Activated effector memory CD4-positive, alpha-beta T cell treated with Interleukin-2 at 50 U/mL for 16 hours (primary cell): Measurements from ENCODE around the gene FOXO6.
A peak's percentile ranks its signal among the peaks of the same experiment; 100 is the strongest.

Experiments used
- DNase-seq: peaks from one replicate; pipeline ENCODE4 v3.0.0-alpha.2; 2020

The FOXO6 gene

DNA sequence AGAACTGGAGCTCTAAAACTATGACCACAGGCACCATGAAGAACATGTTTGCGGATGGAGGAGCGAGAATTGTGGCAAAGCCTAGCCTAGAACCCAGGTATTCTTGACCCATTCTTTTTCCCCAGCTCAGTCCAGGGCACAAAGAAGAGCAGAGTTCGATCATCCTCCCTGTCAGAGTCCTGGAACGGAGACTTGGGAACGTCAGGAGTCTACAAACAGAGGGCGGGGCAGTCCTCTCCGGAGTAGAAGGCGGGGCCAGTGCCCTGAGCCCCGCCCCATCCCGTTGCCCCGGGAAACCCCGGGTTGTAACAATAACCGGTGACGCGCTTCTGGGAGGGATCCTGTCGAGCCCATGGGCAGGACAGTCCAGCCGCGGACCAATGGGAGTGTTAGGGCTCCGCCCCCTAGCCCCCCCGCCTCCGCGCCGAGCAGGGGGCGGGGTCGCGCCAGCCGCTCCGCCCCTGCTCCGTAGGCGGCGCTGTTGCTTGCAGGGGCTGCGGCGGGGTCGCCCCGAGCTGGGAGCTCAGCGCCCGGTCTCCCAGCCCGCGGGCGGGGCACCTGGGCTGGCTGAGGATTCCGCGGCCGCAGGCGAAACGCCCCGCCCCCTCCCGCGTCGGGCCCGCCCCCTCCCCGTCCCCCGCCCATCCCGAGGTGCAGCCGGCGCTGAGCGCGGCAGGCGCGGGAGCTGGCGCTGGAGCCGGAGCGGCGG is at the start of gene FOXO6:
FOXO6 (plus strand) TSS at position 649 of the 709 bp plus-strand sequence.
- peak; percentile 87 for DNase-seq

- no peak for DNase-seq
Observed at GRCh38 chr1:41312991-41313645, 48.1 kb upstream of the FOXO6 start.

GRCh38 chr1:41313661-41314131 is 47.5 kb upstream of the FOXO6 start:
- no peak for DNase-seq

GRCh38 chr1:41314376-41315145 is 46.7 kb upstream of the FOXO6 start:
- DNase-seq = no peak

DNA sequence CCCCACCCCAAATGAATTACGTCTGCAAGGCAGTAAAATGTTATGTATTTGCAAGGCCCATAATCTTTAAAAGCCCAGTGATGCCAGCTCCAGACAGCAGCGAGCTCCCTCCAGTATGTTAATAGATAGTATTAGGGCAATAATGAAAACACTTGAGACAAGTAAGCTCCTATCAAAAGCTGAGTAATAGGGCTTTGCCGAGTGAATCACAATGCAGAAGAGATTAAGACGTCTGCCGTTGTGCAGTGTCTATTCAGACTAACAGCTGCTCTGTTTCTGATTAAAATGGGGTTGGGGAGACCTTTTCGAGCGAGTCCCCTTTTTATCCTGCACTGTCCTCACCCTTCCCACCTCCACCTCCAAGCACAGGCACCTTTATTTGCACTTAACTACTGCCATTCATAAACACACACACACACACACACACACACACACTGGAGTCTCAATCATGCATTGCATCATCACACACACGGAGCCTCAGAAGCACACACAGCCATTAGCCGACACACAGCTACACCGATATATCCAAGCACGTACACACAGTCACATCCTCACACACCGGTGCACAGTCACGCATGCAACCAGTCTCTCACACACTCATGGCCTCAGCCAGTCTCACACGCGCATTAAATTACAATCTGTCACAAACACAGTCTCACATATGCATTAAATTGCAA is 46.0 kb upstream of the FOXO6 start:
- no peak for DNase-seq

DNA sequence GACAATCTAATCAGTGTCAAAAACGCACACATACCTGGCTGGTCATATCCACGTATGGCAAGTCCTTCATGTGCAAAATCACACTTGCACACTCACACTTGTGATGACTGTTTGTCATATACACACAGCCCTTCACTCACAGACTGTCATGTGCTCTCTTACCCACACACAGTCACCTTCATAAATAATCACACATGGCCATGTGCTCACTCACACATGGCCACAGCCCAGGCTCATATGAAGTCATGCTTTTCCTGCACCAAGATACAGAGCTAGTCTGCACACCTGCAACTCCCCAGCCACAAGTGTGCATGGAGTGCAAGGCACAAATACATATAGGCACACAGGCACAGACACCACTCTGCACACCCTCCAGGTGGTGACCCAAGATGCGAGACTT is 45.4 kb upstream of the FOXO6 start:
- DNase-seq = no peak

DNA sequence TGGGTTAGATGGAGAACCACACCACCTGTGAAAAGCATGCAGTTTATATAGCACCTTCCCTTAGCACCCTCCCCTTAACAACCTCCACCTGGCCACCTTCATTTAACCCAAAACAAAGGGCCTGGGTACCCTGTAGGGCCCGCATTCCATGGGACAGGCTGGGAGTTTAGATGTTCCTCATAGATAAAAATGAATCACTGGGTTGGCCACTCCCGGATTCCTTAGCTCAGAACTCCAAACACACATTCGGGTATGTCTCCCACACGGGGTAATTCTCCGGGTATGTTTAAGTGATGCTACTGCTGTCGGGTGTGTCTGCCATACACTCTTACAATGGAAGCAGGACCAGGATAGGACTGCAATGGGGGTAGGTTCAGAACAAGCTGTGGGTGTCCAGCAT is 43.9 kb upstream of the FOXO6 start:
- no peak for DNase-seq

DNA sequence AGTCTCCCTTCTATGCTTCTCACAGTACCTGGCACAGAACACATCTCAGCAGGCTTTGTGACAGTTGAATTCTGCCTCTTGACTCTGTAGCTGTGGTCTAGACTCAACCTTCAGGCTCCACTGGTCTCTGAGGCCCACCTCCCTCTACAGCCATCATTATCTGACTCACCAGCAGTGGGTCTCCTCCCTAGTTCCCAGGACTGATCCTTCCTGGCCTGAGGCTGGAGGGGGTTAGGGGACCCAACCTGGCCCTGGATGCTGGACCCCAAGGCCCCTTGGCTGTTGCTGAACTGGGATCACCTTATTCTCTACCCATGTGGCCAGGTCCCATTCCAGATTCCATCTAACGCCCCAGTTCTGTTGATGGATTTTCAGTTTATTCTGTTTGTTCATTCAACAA is 43.1 kb upstream of the FOXO6 start:
- DNase-seq = no peak

- DNase-seq = no peak
Observed at GRCh38 chr1:41319106-41319755, 42.0 kb upstream of the FOXO6 start.

DNA sequence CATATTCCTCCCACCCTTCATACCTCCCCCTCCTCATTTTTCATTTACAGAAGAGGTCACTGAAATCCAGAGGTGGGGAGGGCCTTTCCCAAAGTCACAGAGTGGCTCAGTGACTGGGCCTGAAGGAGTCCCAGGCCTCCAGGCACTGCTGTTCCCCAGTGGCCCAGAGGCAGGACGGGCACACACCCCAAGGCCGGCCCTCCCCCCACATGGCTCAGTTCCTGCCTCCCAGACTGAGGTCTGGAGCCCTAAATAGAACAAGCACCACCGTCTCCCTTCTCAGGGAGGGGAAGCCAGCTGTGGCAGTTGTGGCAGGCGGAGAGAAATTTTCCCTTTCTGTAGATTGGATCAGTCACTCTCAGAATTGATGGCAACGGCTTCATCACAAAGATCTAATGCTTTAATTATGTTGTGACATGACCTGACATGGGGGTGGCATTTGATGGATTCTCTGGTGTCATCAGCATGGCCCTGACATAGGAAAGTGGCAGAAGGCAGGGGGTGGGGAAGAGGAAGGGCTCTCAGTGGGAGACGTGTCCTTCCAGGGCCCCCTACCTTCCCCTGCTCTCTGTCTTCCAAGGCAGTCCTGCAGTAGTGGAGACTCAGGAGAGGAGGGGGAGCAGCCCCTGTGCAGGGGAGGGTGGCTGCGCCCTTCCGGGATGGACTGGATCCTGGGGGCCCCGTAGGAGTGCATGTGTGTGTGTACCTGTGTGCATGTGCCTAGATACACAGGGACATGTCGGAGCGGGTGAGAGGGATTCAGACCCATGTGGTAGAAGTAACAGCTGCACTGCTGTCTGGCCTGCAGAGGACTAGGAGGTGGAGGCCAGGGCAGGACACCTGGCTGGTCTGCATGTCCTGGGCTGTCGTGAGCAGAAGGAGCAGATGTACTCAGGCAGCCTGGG is 41.2 kb upstream of the FOXO6 start:
- DNase-seq = no peak

DNA sequence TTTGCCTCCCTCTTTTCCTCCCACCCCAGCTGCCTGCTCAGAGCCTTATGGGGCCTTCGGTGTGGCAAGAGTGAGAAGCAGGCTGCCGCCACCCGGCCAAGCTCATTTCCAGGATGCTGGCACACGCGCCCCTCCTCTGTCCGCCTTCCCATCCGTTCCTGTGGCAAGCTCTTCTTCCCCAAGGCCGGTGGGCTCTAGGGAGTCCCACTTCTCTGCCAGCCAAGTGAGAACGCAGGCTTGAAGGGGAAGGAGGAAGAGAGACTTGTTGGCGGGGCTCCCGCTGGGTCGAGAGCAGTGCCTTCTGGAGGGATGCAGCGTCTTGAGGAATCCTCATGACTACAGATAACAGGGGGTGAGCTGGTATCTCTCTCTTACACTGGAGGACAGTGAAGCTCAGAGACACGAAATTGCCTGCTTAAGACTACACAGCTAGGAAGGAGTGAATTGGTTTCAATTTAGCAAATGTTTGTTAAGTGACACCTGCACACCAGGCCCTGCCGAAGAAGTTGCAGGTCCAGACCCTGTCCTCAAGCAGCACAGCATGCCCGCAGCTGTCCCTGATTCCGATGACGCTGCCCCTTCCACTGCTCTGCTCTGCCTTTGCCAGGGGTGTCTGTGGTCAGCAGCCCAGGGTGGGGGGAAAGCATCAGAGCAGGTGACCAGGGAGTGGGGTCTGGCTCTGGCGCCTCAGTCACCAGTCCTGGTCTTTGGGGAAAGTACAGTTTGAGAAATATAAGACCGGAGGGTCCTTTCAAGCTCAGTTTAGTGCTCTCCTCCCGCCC is 40.1 kb upstream of the FOXO6 start:
- no peak for DNase-seq

- no peak for DNase-seq
Observed at GRCh38 chr1:41322101-41322661, 39.1 kb upstream of the FOXO6 start.

GRCh38 chr1:41322835-41323234 is 38.4 kb upstream of the FOXO6 start:
- no peak for DNase-seq

GRCh38 chr1:41323243-41323642 is 38.0 kb upstream of the FOXO6 start:
- DNase-seq = no peak

GRCh38 chr1:41325801-41326200 is 35.4 kb upstream of the FOXO6 start:
- DNase-seq = no peak

DNA sequence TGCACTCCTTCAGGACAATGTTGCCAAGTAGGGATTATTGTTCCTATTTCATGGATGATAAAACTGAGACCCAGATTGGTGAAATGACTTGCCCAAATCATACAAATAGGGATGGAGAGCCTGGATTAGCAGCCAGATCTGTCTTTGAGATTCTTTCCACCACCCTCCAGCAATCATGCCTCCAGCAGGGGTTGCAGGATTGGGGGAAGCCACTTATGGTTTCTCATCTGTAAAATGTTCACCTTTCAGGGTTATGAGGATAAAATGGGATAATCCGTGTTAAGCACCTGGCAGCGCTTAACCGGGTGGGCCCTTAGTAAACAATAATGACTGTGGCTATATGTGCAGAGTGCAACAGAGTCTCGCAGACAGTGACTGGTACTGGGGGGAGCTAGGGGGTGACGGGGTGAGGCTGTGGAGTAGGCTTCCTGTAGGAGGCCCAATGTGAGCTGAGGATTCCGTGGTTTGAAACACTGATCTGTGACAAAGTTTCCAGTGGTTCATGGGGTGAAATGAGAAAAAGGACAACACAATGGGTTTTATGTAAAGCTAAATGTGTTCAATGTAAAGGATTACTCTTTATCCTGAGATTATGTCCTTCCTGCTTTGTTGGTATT is 33.7 kb upstream of the FOXO6 start:
- no peak for DNase-seq

- no peak for DNase-seq
Observed at GRCh38 chr1:41328001-41328615, 33.1 kb upstream of the FOXO6 start.

DNA sequence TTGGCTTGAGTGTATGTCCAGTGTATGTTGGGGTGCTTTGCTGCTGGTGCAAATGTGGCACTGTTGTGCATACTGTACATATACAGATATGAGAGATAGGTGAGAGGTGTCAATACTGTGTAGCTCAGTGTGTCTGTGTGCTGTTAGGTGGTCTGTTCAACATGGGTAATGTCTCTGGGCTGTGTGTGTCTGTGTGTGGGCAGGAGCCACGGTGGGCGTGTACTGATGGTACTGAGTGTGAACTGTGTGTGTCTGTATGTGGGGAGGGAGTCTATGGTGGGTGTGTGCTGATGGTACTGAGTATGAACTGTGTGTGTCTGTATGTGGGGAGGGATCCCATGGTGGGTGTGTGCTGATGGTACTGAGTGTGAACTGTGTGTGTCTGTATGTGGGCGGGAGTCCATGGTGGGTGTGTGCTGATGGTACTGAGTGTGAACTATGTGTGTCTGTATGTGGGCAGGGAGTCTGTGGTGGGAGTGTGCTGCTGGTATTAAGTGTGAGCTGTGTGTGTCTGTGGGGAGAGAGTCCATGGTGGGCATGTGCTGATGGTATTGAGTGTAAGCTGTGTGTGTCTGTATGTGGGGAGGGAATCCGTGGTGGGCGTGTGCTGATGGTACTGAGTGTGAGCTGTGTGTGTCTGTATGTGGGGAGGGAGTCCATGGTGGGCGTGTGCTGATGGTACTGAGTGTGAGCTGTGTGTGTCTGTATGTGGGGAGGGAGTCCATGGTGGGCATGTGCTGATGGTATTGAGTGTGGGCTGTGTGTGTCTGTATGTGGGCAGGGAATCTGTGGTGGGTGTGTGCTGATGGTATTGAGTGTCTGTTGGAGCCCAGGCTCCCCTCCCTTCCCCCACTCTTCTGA is 32.2 kb upstream of the FOXO6 start:
- DNase-seq = no peak
